Chondrocyte (in vitro differentiated cells): ENCODE results near the gene SKP1. TPM values are rescaled to one million over a fixed set of nuclear protein-coding genes. Genes with fewer than 3 reads are reported as not detected.
"Not testable (repeated sequence)": the region's sequence is repeated elsewhere in the genome, so short reads cannot be mapped to it uniquely, and the experiment has no call there.

Experiments
- DNase-seq: peaks from one replicate; pipeline ENCODE4 v3.0.0; 2021; ENCODE audit warnings: mixed read lengths, low spot score
- H3K27ac Mint-ChIP-seq: one replicate; pipeline ENCODE4 v1.8.0; 2021; ENCODE audit warnings: mild to moderate bottlenecking, moderate library complexity, mixed read lengths; ENCODE audit not compliant: unreplicated experiment
- H3K27me3 Mint-ChIP-seq: 2 replicates; pipeline ENCODE4 v1.8.0; 2021; ENCODE audit warnings: low read depth, mixed read lengths
- H3K36me3 Mint-ChIP-seq: 2 replicates; pipeline ENCODE4 v1.8.0; 2021; ENCODE audit warnings: low read depth, mixed read lengths
- H3K4me1 Mint-ChIP-seq: 2 replicates; pipeline ENCODE4 v1.8.0; 2021; ENCODE audit warnings: low read depth, mild to moderate bottlenecking, mixed read lengths
- H3K4me3 Mint-ChIP-seq: one replicate; pipeline ENCODE4 v1.8.0; 2021; ENCODE audit warnings: mild to moderate bottlenecking, moderate library complexity, mixed read lengths; ENCODE audit not compliant: unreplicated experiment
- H3K9me3 Mint-ChIP-seq: 2 replicates; pipeline ENCODE4 v1.8.0; 2021; ENCODE audit warnings: low read depth, mixed read lengths
- CTCF ChIP-seq: fragments of 200-600 bp; sonication (generic); IDR thresholded peaks from 2 replicates; pipeline ENCODE4 v1.5.0; 2021; ENCODE audit warnings: antibody characterized with exemption, mild to moderate bottlenecking, moderate library complexity
- total RNA-seq: library from RNA; stranded (reverse); gene quantifications from 3 replicates; pipeline ENCODE4 v1.2.1, GENCODE V29; 2021

Gene SKP1
- total RNA-seq, 1 donor from 2014 or later, result 256 TPM

GRCh38 chr5:134215757-134216156 is 39.0 kb upstream of the SKP1 start:
- H3K27ac Mint-ChIP-seq, result no peak overlapping the region
- TF ChIP-seq CTCF, result no peak
- peaks cover 31% of the 10 kb centered on the region for H3K4me1 Mint-ChIP-seq
- H3K27me3 Mint-ChIP-seq, result no peaks in the 10 kb centered on the region
- H3K9me3 Mint-ChIP-seq, result peaks cover 10% of the 10 kb centered on the region
- H3K36me3 Mint-ChIP-seq, result peaks cover 5% of the 10 kb centered on the region
- H3K4me3 Mint-ChIP-seq, result no peak overlapping the region
- DNase-seq, result no peak

- not testable (repeated sequence) for H3K9me3 Mint-ChIP-seq, DNase-seq, H3K27me3 Mint-ChIP-seq, H3K4me3 Mint-ChIP-seq, H3K36me3 Mint-ChIP-seq
- peak overlapping the region; percentile 32 for H3K27ac Mint-ChIP-seq
- H3K4me1 Mint-ChIP-seq, result peaks cover 28% of the 10 kb centered on the region
Observed at GRCh38 chr5:134211263-134212031, 34.7 kb upstream of the SKP1 start.

GRCh38 chr5:134209477-134210245 is 32.9 kb upstream of the SKP1 start:
- no peaks in the 10 kb centered on the region for H3K27me3 Mint-ChIP-seq
- H3K4me1 Mint-ChIP-seq, result peaks cover 31% of the 10 kb centered on the region
- H3K27ac Mint-ChIP-seq, result no peak overlapping the region
- TF ChIP-seq CTCF, result no peak
- H3K9me3 Mint-ChIP-seq, result peaks cover 10% of the 10 kb centered on the region
- H3K4me3 Mint-ChIP-seq, result no peak overlapping the region
- no peak for DNase-seq
- H3K36me3 Mint-ChIP-seq, result peaks cover 4% of the 10 kb centered on the region

- peaks cover 8% of the 10 kb centered on the region for H3K36me3 Mint-ChIP-seq
- peak overlapping the region; percentile 8 for H3K27ac Mint-ChIP-seq
- no peaks in the 10 kb centered on the region for H3K27me3 Mint-ChIP-seq
- no peak for DNase-seq
- H3K4me3 Mint-ChIP-seq, result no peak overlapping the region
- peaks cover 6% of the 10 kb centered on the region for H3K9me3 Mint-ChIP-seq
- peaks cover 31% of the 10 kb centered on the region for H3K4me1 Mint-ChIP-seq
- no peak for TF ChIP-seq CTCF
Observed at GRCh38 chr5:134207696-134208095, 30.9 kb upstream of the SKP1 start.

GRCh38 chr5:134206627-134207160 is 29.9 kb upstream of the SKP1 start:
- peaks cover 12% of the 10 kb centered on the region for H3K36me3 Mint-ChIP-seq
- no peak for TF ChIP-seq CTCF
- H3K4me1 Mint-ChIP-seq, result peaks cover 34% of the 10 kb centered on the region
- H3K9me3 Mint-ChIP-seq, result no peaks in the 10 kb centered on the region
- no peak overlapping the region for H3K4me3 Mint-ChIP-seq
- no peaks in the 10 kb centered on the region for H3K27me3 Mint-ChIP-seq
- H3K27ac Mint-ChIP-seq, result peak overlapping the region; percentile 32
- DNase-seq, result no peak
